HUES48 (cell line): Measurements from ENCODE around the gene CPA3.

Experiments
- H3K27ac ChIP-seq: one replicate; pipeline ENCODE4 v1.7.0; 2013; ENCODE audit warnings: low read depth, low read length, inconsistent platforms
- H3K27me3 ChIP-seq: 2 replicates; pipeline ENCODE4 v1.6.1; 2013; ENCODE audit warnings: mild to moderate bottlenecking, low read length; ENCODE audit not compliant: control insufficient read depth, insufficient read depth
- H3K36me3 ChIP-seq: 2 replicates; pipeline ENCODE4 v1.6.1; 2013; ENCODE audit warnings: low read length; ENCODE audit not compliant: control insufficient read depth, insufficient read depth
- H3K4me1 ChIP-seq: 2 replicates; pipeline ENCODE4 v1.6.1; 2013; ENCODE audit warnings: mild to moderate bottlenecking, low read length; ENCODE audit not compliant: control insufficient read depth, insufficient read depth
- H3K4me3 ChIP-seq: 2 replicates; pipeline ENCODE4 v1.5.1; 2013; ENCODE audit warnings: mild to moderate bottlenecking, low read depth, low read length
- H3K9ac ChIP-seq: 2 replicates; pipeline ENCODE4 v1.6.1; 2013; ENCODE audit warnings: mild to moderate bottlenecking, low read depth, low read length, moderate library complexity
- H3K9me3 ChIP-seq: 2 replicates; pipeline ENCODE4 v1.6.1; 2013; ENCODE audit warnings: low read length; ENCODE audit not compliant: control insufficient read depth, insufficient read depth

The CPA3 gene

GRCh38 chr3:148861277-148861869 is 3.7 kb upstream of the CPA3 start:
- no peaks in the 10 kb centered on the region for H3K4me1 ChIP-seq
- no peak overlapping the region for H3K9ac ChIP-seq

DNA sequence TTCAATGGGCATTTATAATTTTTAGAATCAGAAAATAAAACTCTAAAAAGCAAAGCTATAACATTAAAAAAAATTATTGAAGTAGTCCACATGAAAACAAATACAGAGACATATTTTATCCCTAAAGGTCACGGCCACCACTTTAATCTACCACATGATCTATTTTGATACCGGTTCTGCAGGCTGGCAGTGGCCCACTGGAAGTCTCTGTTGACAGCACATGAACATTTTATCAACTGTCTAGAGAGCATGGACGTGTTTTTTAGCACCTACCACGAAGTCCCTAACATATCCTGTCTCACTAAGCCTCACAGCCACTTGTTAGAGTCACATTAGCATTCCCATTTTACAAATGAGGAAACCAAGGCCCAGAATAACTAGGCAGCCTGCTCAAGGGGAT is 1.8 kb upstream of the CPA3 start:
- H3K27ac ChIP-seq, result no peak overlapping the region
- H3K4me3 ChIP-seq, result no peak overlapping the region
- no peaks in the 10 kb centered on the region for H3K9me3 ChIP-seq
- H3K4me1 ChIP-seq, result no peaks in the 10 kb centered on the region
- H3K9ac ChIP-seq, result no peak overlapping the region
- no peaks in the 10 kb centered on the region for H3K27me3 ChIP-seq
- no peaks in the 10 kb centered on the region for H3K36me3 ChIP-seq

More at GRCh38 chr3:148861277-148861869, 3.7 kb upstream of the CPA3 start:
- Histone ChIP-seq H3K9me3 (no peaks in the 10 kb centered on the region), H3K27me3 (no peaks in the 10 kb centered on the region), H3K27ac (no peak overlapping the region), H3K4me3 (no peak overlapping the region), H3K36me3 (no peaks in the 10 kb centered on the region)

DNA sequence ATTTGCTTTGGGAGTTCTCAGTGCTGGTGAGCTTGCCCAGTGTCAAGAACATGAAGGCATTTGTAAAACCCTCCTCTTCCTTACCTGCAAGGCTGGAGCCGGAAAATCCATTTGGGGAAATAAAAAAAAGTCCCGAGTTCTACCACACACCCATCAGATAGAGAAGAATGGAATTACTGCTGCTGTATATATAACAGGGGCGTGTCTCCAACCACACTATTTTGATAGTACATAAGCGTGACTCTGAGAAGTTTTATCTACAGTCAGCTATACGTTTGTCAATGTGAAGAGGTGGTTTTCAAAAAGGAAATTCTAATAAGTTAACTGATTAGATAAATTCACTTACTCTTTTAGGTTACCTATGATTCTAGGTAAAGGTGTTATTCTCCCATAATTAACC is 1.3 kb upstream of the CPA3 start:
- Histone ChIP-seq H3K27me3 (no peaks in the 10 kb centered on the region), H3K4me3 (no peak overlapping the region), H3K27ac (no peak overlapping the region), H3K36me3 (no peaks in the 10 kb centered on the region), H3K9me3 (no peaks in the 10 kb centered on the region), H3K4me1 (no peaks in the 10 kb centered on the region), H3K9ac (no peak overlapping the region)

- Histone ChIP-seq H3K9ac (no peak overlapping the region), H3K4me3 (no peak overlapping the region), H3K36me3 (no peaks in the 10 kb centered on the region), H3K4me1 (no peaks in the 10 kb centered on the region), H3K27ac (no peak overlapping the region), H3K27me3 (no peaks in the 10 kb centered on the region), H3K9me3 (no peaks in the 10 kb centered on the region)
These were observed 1.2 kb downstream of the CPA3 start for GRCh38 chr3:148866261-148866660.

DNA sequence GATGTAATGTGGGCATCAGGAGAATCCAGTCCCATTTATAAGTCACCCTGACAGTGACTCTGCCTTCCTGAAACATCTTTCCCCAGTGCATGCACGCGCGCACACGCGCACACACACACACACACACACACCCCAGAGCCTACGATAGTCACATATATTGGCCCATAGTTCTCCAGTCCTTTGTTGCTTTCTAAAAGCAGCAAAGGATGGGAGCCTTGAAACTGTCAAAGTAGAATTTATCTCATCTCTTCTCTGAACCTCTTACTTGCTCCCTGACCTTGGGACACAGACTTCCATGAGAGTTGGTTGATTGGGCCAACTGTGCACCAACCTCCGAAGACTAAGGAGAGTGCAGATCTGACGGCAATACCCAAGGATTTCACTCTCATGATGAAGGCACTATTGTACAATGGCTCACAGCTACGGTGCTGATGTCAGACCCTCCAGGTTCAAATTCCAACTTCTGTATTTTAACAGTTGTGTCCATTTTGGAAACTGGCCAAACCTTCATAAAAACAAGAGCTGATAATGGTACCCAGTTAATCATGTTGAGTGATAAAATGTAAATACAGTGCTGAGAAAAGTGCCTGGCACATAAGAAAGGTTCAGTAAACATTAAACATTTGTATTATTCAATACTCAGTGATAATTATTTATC is 8.3 kb downstream of the CPA3 start:
- Histone ChIP-seq H3K4me3 (no peak overlapping the region), H3K27me3 (no peaks in the 10 kb centered on the region), H3K36me3 (no peaks in the 10 kb centered on the region), H3K9ac (no peak overlapping the region), H3K9me3 (no peaks in the 10 kb centered on the region), H3K4me1 (no peaks in the 10 kb centered on the region), H3K27ac (no peak overlapping the region)

- no peak overlapping the region for H3K4me3 ChIP-seq
- H3K9ac ChIP-seq, result no peak overlapping the region
- no peaks in the 10 kb centered on the region for H3K9me3 ChIP-seq
- H3K36me3 ChIP-seq, result no peaks in the 10 kb centered on the region
- H3K4me1 ChIP-seq, result no peaks in the 10 kb centered on the region
- H3K27me3 ChIP-seq, result no peaks in the 10 kb centered on the region
- no peak overlapping the region for H3K27ac ChIP-seq
These were observed 8.9 kb downstream of the CPA3 start for GRCh38 chr3:148873977-148874376.

- no peaks in the 10 kb centered on the region for H3K27me3 ChIP-seq
- no peaks in the 10 kb centered on the region for H3K4me1 ChIP-seq
- no peaks in the 10 kb centered on the region for H3K9me3 ChIP-seq
- H3K9ac ChIP-seq, result no peak overlapping the region
- H3K4me3 ChIP-seq, result no peak overlapping the region
- H3K36me3 ChIP-seq, result no peaks in the 10 kb centered on the region
- H3K27ac ChIP-seq, result no peak overlapping the region
These were observed 13.0 kb downstream of the CPA3 start for GRCh38 chr3:148878095-148878494.

GRCh38 chr3:148879256-148879655 is 14.2 kb downstream of the CPA3 start:
- Histone ChIP-seq H3K27ac (no peak overlapping the region), H3K27me3 (no peaks in the 10 kb centered on the region), H3K4me3 (no peak overlapping the region), H3K36me3 (no peaks in the 10 kb centered on the region), H3K4me1 (no peaks in the 10 kb centered on the region), H3K9me3 (no peaks in the 10 kb centered on the region), H3K9ac (no peak overlapping the region)

GRCh38 chr3:148880681-148881080 is 15.6 kb downstream of the CPA3 start:
- Histone ChIP-seq H3K4me1 (no peaks in the 10 kb centered on the region), H3K27ac (no peak overlapping the region), H3K27me3 (no peaks in the 10 kb centered on the region), H3K9ac (no peak overlapping the region), H3K4me3 (no peak overlapping the region), H3K9me3 (no peaks in the 10 kb centered on the region), H3K36me3 (no peaks in the 10 kb centered on the region)

GRCh38 chr3:148881286-148881685 is 16.2 kb downstream of the CPA3 start:
- Histone ChIP-seq H3K27ac (no peak overlapping the region), H3K27me3 (no peaks in the 10 kb centered on the region)

GRCh38 chr3:148882288-148882687 is 17.2 kb downstream of the CPA3 start:
- no peaks in the 10 kb centered on the region for H3K4me1 ChIP-seq
- no peak overlapping the region for H3K27ac ChIP-seq
- no peak overlapping the region for H3K9ac ChIP-seq
- H3K36me3 ChIP-seq, result no peaks in the 10 kb centered on the region
- no peaks in the 10 kb centered on the region for H3K9me3 ChIP-seq
- H3K27me3 ChIP-seq, result no peaks in the 10 kb centered on the region
- H3K4me3 ChIP-seq, result no peak overlapping the region

More at GRCh38 chr3:148881286-148881685, 16.2 kb downstream of the CPA3 start:
- Histone ChIP-seq H3K36me3 (no peaks in the 10 kb centered on the region), H3K9me3 (no peaks in the 10 kb centered on the region), H3K4me3 (no peak overlapping the region), H3K9ac (no peak overlapping the region), H3K4me1 (no peaks in the 10 kb centered on the region)
